Astrocyte of the spinal cord (primary cell): ENCODE measurements around the gene TRIM7.
"Not testable (repeated sequence)": the region's sequence is repeated elsewhere in the genome, so short reads cannot be mapped to it uniquely, and the experiment has no call there.

Experiments
- DNase-seq: peaks from one replicate; pipeline ENCODE4 v3.0.0; 2011; ENCODE audit warnings: low read depth, low spot score
- H3K4me3 ChIP-seq: 2 replicates; pipeline ENCODE4 v1.5.1; 2011; ENCODE audit warnings: low read depth, mild to moderate bottlenecking, low read length, moderate library complexity
- CTCF ChIP-seq: IDR thresholded peaks from 2 replicates; pipeline ENCODE4 v1.5.1; 2012; ENCODE audit warnings: low read depth, mild to moderate bottlenecking, low read length, inconsistent platforms
- in situ Hi-C: cut with HindIII; loops from 2 replicates; pipeline ENCODE4 v1.10.0; 2017; ENCODE audit warnings: low sequenced_read_pairs

TRIM7 gene

GRCh38 chr5:181149806-181150733 is 54.9 kb downstream of the TRIM7 start:
- in situ Hi-C loops, result no loop called here
- no peak overlapping the region for H3K4me3 ChIP-seq
- DNase-seq, result no peak
- TF ChIP-seq CTCF, result no peak

- DNase-seq, result no peak
- no peak for TF ChIP-seq CTCF
- H3K4me3 ChIP-seq, result no peak overlapping the region
- in situ Hi-C loops, result no loop called here
Measured at GRCh38 chr5:181149355-181149754, 55.6 kb downstream of the TRIM7 start.

- in situ Hi-C loops, DNase-seq, H3K4me3 ChIP-seq: not testable (repeated sequence)
Measured at GRCh38 chr5:181146927-181147636, 57.9 kb downstream of the TRIM7 start, which contains the start of gene OR2V2. OR2V2 (plus strand) TSS chr5:181147586; CDS start chr5:181154943, 7,357 bp downstream.

GRCh38 chr5:181145133-181145532 is 59.9 kb downstream of the TRIM7 start:
- in situ Hi-C loops, result no loop called here
- no peak overlapping the region for H3K4me3 ChIP-seq

More at GRCh38 chr5:181145133-181145532, 59.9 kb downstream of the TRIM7 start:
- no peak for TF ChIP-seq CTCF
- DNase-seq, result no peak
